LoVo (cell line): ENCODE results near the gene SLC1A2.

Experiments used
- DNase-seq: peaks from one replicate; pipeline ENCODE4 v3.0.0-alpha.2; 2016; ENCODE audit warnings: low spot score

Gene SLC1A2

DNA sequence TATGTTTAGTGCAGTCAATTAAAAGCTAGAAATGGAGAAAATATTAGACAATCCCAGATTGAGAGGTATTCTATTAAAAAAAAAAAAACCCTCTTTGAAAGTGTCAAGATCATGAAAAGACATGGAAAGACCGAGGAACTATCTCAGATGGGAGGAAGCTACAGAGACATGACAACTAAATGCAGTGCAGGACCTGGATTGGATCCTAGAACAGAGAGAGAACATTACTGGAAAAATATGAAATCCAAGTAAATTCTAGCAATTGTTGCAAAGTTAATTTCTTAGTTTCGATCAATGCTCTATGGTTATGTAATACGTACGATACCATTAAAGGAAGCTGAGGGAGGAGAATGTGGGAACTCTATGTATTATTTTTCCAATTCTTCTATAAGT is 43.2 kb downstream of the SLC1A2 start:
- no peak for DNase-seq

DNA sequence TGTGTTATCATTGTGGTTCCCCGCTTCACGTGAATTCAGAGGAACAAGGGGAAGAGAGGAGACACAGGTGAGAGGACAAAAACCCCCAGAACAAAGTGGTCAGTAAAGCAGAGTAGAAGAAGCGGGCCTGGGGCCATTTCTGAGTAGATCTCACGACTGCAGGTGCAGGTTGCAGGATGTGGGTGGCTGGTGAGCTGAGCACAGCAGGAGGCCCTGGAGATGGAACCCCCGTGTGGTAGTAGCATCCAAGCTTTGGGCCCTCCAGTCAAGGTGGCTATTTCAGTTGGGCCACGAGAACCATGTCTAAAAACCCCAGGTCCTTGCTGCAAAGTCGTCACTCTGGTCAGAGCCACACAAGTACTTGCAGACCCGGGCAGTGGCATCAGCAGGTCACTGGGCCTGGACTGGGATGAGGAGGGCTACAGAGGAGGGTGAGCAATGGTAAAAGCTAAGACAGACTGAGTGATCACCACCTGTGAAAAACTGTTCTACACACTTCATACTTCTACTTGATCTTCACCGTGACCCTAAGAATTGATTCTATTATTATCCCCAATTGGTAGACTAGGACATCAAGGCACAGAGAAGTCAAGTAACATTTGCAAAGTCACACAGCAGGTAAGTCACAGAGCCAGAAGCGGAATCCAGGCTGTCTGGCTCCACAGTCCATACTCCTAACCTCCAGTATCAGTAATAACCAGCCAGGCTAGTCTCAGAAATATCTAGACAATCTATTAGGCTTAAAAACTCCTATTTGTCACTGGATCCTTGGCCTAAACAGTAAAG is 43.8 kb downstream of the SLC1A2 start:
- no peak for DNase-seq

DNA sequence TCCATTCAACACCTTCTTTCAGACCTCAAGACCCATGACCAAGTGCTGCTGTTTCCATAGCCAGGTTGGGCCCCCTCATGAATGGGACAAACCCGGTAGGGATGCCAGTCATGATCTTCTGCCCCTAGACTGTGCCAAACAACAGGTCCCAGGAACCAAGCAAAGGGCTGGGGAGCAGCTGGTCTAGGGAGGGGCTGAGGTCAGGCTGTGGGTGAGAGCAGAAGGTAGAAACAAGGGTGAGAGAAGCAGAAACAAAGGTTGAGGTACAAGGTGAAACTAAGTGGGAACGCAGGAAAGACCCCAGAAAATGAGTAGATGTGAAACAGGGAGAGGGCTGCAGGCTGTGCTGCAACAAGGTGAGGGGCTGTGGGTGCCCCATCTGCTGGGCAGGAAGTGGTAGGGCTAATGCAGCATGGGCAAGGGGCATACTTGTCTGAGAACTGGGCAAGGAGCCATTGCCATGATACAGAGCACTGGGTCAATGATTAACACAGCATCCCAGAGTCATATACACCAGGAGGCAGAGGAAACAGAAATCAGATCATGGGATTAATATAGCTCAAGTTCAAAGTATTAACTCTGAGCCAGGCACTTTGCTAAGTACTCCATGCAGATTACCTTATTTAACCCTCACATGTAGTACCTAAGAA is 45.9 kb downstream of the SLC1A2 start:
- peak; percentile 46 for DNase-seq

DNA sequence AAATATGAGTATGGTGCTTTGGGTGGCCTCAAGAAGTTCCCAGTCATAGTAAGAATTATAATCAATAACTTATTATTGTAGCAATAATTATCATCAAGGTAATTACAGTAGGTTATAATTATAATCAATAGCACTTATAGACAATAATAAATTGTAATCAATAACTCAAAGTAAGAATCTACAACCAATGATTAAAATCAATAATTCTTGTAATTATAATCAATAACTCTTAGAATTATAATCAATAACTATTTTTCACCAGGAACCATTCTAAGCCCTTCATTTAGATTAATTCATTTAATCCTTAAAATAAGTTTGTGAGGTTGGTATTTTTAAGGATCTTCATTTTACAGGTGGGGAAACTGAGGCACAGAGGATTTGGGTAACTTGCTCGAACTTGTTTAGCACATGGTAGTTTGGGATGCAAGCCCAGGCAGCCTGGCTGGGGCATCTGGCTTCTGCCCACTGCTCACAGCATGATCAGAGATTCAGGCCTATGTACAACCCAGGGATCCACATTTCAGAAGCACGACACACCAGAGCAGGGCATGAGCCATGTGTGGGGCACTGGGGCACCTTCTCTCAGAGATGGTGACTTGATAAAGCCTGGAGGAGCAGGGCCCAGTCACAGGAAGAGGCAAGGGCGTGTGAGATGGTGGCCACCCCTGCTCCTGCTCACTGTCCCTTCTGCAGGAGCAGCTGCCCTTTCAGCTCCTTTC is 46.6 kb downstream of the SLC1A2 start:
- DNase-seq: no peak

DNA sequence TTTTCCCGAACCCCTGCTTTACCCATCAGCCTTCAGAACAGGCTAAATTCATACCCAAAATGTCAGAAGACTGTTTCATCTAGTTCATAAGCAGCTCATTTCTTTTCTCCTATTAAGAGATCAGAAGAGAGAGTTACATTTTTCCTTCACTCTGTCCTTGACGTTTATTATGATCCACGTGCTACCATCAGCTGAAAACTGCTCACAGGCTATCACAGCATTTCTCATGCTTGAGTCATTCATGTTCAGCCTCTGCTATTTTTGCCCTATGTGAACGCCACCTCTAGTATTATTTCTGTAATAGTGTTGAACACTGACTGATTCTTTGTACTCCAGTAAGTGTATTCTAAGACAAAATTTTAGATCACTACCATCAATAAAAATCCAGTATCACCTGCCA is 51.9 kb downstream of the SLC1A2 start:
- DNase-seq: no peak

DNA sequence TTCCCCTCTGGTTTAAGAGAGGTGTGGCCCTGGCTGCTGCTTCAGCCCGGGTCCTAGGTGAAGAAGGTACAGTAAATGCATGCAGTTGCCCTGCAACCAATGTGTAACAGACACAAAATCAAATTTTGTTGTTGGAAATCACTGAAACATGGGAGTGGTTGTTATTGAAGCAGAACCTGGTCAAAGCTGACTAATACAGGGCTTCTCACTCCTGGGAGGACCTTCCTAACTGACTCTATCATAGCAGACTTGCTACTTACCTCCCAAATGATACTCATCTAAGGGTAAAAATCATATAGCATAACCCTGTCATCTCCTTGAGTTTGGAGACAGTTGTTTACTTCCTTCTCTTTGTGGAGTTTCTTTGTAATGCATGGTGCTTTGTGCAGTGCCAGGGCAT is 52.6 kb downstream of the SLC1A2 start:
- no peak for DNase-seq

DNA sequence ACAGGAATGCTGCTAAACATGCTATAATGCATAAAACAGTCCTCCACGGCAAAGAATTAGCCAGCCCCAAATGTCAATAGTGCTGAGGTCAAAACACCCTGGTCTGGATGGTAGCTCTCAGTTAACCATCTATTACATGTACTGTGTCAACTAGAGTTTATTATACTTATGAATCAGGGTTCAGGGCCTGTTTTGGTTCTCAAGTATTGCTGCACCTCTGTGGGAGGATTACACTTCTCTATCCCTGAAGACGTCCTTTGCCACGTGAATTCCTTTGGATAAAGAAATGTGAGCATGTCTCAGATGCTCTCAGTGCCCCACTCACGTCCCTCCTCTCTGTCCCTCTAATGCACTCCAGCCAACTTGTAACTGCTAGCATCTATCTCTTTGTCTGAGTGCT is 53.4 kb downstream of the SLC1A2 start:
- DNase-seq: no peak

DNA sequence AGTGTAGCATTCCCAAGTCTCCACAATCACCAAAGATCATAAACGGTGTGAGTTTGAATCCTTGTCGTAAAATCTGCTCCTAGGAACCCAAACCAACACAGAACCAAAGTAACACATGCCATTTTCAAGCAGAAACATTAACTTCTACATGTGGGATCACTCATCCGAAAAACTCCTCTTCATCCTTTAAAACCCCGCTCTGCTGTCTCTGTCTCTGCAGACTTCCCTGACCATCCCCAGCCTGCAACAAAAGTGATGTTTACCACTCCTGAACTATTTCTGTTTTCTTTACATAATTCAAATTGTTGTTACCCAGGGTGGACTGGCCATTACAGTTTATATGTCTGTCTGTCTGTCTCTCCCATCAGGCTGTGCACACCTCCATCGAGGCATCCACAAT is 54.0 kb downstream of the SLC1A2 start:
- DNase-seq: no peak

DNA sequence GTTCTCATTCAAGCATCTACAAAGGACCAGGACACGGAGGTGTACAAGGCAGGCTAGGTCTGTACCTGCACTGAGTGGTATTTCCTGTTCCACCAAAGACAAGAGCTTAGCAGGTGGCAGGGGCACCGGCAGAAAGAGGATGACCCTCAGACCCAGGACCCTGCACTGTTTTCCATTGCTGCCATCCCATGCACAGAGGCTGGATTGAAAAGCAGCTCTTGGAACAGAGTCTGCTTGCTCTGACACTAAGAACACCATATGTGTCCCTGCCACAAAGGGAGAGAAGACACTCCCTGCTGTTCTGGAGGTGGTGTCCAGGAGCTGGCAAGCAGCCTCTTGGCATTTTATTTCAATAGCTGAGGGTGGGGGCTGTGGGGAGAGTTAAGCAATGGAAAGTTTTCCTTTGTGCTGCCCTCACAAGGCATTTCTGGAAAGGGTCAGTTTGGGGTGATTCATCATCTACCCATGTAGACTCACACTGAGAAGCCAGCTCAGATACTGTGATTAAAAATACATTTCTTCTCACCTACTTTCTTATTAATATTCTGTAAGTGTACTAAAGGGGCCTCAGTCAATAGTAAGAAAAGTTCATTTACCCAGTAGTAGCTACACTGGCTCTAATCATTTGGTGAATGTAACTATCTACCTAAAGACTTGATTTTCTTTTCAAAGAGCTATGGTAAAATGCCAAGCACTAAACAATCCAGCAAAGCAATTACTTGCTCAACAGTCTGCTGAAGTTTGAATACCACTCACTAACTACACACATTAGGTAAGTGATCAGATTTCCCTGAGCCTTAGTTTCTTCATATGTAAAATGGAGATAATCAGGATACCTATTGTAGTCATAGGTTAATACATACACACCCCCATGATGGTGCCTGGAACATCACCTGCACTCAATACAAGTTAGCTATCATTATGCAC is 55.2 kb downstream of the SLC1A2 start:
- peak; percentile 47 for DNase-seq

DNA sequence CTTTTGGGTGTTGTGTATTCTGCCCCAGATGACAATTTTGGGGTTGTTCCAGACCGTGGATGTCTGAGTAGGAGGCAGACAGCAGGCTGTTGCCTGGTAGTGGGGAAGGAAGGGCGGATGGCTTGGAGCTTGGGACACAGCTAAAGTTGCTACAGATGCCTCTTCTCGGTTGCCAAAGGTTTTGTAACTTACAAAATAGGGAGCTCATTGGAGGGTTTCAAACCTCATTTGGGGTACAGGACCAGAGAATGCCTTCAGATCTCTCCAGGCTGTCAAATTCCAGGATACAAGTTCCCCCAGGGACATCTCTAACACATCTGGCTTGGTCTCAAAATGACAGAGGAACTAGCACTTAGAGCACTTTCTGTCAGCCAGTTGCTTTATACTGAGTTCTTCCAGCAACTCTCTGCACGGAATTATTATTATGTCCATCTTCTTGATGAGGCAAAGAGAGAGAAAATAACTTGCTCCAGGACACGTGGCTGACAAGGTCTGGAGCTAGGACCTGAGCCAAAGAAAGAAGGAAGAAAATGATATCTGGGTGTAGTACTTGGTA is 56.0 kb downstream of the SLC1A2 start:
- DNase-seq: no peak

DNA sequence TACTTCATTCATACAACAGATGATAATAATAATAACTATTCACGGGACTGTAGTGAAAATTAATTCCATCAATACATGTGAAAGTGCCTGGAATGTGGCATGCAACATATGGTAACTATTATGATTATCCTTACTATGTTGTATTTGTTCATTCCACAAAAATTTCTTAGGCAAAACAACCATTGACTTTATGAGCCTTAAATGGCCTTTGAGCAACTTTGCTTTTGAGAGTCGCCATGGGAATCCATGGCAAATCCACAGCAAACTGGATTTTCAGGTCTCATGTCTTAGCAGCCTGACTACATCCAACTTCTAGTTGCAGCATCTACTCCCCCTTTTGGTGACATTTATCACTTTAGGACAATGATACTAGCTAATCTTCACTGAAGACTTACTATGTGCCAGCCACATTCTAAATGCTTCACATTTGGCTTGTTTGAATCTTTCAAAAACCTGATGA is 56.8 kb downstream of the SLC1A2 start:
- DNase-seq: no peak

DNA sequence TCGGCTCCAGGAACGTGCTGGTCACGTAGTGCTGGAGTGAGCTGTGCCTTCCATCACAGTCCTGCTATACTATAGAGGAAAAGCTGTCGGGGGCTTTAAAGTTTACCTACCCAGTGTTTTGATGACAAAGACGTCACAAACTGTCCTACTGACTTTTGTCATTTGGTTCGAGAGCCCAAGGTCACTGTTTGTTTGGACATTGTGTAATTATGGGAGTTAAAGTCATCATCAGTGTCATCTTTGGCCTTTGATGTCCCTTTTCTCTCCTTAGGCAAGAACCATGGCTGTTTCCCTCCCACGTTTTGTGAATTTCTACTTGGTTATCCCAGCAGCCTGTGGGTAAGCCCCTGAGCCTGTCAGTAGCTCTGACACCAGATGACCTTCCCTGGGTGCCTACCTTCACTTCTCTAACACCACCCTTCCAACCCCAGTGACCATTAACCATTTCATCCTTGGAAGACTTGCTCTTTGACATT is 59.3 kb downstream of the SLC1A2 start:
- no peak for DNase-seq

DNA sequence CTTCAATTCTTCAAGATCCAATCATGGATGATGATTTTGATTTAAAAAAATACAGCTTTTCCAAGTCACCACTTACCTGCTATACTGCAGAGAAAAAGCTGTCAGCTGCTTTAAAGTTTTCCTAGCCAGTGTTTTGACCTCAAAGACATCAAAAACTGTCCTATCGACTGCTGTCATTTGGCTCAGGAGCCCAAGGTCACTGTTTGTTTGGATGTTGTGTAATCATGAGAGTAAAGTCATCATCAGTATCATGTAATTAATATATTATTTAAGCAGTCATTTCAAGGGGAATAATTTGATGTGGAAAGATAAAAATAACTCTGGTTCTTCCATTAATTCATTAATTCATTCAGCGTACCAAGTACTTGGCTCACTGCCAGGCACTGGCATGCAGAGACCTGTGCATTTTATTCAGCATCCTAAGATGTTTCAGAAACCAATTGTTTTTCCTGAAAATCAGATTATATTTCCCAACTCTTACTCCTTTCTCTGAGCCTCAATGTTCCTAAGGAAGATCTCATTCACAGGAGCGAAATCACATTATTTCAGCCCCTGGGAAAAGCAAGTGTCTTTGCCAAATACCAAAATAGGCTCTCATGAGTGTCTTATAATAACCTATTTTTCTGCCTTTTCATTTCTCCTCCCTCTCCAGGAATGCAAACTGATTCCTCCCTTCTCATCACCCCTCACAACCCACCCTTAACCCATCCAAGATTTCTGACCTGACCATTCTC is 59.9 kb downstream of the SLC1A2 start:
- DNase-seq: no peak

DNA sequence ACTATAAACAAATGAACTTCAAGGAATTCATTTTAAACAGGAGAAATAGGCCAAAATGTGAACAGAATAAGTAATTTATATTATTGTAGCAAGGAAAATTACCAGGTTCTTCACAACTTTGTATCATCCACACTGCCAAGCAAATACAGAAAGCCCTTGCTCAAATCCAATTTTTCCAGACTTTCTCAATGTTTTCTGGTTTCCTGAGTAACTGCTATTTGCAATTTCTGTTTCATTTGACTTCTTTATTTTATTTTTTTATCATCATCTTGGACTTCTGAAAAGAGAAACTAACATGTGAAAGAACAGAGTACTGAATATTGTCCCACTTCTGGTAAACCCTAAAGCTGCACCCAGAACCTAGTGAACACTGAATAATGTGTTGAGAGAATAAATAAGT is 61.0 kb downstream of the SLC1A2 start:
- DNase-seq: no peak

DNA sequence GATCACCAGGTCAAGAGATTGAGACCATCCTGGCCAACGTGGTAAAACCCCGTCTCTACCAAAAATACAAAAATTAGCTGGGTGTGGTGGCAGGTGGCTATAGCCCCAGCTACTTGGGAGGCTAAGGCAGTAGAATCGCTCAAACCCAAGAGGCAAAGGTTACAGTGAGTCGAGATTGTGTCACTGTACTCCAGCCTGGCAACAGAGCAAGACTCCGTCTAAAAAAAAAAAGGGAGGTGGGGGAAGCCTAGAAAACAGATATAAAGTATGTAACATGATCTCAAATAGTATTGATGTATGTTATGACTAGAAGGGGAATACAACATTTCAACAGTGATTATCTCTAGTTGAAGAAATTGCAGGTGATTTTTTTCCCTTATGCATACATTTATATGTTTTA is 61.4 kb downstream of the SLC1A2 start:
- DNase-seq: no peak

DNA sequence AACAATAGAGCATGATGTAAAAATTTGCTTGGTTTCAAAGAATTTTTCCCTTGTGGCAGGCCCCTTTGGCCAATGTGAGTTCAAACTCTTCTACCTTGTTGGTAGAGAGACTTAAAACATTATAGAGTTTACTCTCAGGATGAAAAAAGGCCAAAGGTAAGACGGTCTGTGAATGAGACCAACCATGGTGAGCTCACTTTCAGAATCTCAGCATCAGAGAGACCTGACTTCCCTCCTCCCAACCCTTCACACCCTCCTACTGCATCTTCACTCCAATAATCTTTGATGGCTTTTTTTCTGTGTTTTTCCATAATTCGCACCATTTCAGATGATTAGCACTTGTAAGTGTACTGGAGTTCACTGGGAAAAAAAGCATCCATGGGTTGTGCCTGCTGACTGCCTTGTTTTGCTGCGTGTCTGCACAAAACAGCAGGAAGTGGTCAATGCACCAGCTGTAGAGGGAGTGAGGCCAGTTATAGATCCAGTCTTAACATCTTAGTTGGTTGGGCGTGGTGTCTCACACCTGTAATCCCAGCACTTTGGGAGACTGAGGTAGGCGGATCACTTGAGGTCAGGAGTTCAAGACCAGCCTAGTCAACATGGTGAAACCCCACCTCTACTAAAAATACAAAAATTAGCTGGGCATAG is 64.1 kb downstream of the SLC1A2 start:
- DNase-seq: no peak

DNA sequence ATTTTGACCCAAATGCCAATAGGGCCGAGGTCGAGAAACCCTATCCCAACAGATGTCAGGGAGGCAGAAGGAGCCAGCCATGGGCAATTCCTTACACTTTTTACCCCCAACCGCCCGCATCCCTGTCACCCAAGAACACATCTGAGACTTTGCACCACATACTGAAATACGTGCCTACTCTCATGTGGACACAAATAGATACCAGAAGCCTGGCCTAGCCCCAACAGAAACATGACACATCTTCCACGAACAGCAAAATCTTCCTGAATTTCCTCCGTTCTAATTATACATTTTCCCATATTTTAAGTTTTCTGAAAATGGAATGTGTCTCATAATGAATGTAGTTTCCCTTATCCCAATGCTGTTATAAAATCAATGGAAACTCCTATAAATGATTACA is 64.7 kb downstream of the SLC1A2 start:
- no peak for DNase-seq

DNA sequence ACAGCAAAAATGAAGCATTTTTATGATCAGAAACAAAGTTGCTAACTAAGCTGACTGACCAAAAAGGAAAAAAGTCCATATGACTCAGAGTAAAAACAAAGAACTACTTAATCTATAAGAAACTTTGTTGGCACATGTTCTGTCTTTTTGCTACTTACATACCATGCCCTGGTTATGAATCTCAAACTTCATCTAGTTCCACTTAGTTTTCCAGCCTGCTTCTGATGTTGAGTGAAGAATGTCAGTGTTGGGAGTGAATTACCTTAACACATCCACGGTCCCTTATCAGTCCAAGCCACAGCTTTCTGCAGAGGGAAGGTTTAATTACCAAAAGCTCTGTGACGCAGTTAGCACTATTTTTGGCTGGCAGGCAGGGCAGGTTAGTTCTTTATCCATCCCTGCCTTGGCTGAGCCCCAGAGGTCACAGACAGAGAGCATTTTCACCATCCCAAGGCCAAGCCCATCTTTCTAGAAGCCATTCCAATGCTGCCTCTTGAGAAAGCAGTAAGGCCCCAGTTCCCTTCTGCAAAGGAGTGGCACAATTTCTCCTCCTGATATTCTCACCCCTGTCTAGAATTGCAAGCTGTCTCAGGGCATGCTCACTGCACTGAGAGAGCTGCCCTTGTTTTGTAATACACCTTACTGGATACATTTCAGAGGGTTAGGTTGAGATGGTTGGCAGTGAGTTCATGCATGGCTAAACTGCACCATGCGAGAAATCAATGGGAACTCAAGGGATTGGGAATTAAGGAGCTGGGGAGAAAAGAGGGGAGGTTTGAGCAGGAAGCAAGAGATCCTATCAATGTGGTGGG is 67.1 kb downstream of the SLC1A2 start:
- no peak for DNase-seq

DNA sequence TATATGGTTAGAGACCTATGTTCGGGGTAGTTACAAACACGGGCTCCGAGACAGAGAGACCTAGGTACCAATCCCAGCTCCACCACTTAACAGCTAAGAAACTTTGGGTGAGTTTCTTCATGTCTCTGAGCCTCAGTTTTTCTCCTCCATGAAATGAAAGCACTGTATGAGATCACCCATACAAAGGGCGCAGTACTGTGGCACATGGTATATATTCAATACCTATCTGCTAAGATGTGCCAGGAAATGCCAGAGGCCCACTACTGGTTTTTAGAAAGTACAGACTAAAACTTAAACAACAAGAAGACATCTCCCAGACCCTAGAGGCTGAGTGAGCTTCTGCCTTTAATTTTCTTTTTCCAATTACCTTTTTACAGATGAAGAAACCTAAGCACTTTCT is 69.5 kb downstream of the SLC1A2 start:
- no peak for DNase-seq
